Esophagus (tissue), 2 donors: ENCODE data around the gene ZNF223. TPM values are rescaled to one million over a fixed set of nuclear protein-coding genes. Genes with fewer than 3 reads are reported as not detected.
A peak's percentile ranks its signal among the peaks of the same experiment; 100 is the strongest.

Experiments used
- H3K27ac ChIP-seq, 2 donors: one replicate each; pipeline ENCODE4 v1.5.1; 2013; ENCODE audit warnings: low read depth in 2 of 2, mild to moderate bottlenecking in 2 of 2, inconsistent platforms in 1 of 2, low read length in 1 of 2, moderate library complexity in 1 of 2
- H3K27me3 ChIP-seq, 2 donors: one replicate each; pipeline ENCODE4 v1.6.1; 2013; ENCODE audit warnings: low read length in 2 of 2, control low read depth in 1 of 2, mild to moderate bottlenecking in 1 of 2; ENCODE audit not compliant: insufficient read depth in 2 of 2, control insufficient read depth in 1 of 2
- H3K36me3 ChIP-seq, 2 donors: one replicate each; pipeline ENCODE4 v1.6.1; 2013; ENCODE audit warnings: low read length in 1 of 2; ENCODE audit not compliant: control insufficient read depth in 2 of 2, insufficient read depth in 2 of 2
- H3K4me1 ChIP-seq, 2 donors: one replicate each; pipeline ENCODE4 v1.6.1; 2013; ENCODE audit warnings: low read length in 1 of 2; ENCODE audit not compliant: control insufficient read depth in 2 of 2, insufficient read depth in 2 of 2
- H3K4me3 ChIP-seq, 2 donors: one replicate each; pipeline ENCODE4 v1.5.1; 2013; ENCODE audit warnings: low read length in 2 of 2, mild to moderate bottlenecking in 2 of 2, low read depth in 1 of 2, moderate library complexity in 1 of 2
- H3K9me3 ChIP-seq, 2 donors: one replicate each; pipeline ENCODE4 v1.6.1; 2013; ENCODE audit warnings: mild to moderate bottlenecking in 2 of 2, low read depth in 1 of 2, low read length in 1 of 2, moderate library complexity in 1 of 2; ENCODE audit not compliant: control insufficient read depth in 2 of 2, insufficient read depth in 1 of 2
- WGBS, 2 donors: extraction: QIAGEN DNeasy Blood & Tissue Kit; methylation state at CpG; one replicate each; pipeline ENCODE4 v1.1.7; 2013; 5-methylcytosine and 5-hydroxymethylcytosine counted together
- polyA plus RNA-seq, 2 donors: library from polyadenylated mRNA; stranded (reverse); fragments of 200-250 nt; gene quantifications; one replicate each; pipeline ENCODE4 v1.2.3, GENCODE V29; 2013
- donor health status: healthy with polysubstance abuse.
- donor health status: Bipolar disorder and iron deficiency.

ZNF223 gene
- 1 to 10 TPM; 2.6 to 3.5 TPM for polyA plus RNA-seq

DNA sequence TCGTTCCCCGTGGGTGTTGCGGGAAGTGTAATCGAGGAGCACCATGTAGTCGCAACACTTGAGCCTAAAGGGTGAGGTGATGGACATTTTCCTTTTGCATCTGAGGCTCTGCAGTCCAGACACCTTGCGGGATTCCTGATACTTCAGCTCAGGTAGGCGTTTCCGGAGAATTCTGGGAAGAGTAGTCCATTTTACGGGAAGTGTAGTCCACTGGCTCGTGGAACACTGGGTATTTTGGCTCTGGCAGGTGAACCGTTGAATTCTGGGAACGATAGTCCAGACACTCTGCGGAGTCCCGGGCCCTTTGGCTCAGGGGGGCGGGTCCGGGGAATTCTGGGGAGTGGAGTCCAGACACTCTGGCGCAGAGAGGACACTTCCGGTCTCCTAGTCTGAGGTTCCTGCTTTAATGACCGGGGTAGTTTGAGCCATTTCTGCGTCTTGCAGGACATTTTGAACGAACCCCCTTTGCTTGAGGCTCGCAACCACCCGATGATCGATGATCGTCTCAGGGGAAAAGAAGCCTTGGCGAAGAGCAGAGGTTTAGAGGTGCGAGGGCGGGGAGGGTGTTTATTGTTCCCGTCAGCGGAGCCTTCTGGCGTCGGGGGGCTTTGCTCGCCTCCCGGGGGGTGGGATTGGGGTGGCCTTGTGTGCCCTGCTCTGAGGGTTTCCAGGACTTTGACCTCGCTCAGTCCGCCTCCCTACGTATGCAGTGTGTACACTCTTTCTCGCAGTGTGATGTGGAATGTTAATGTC is at the start of gene ZNF223:
Gene ZNF223, plus strand, starts transcription at position 387 of the 753 bp plus-strand sequence. CDS start 3,141 bp downstream, outside the sequence.
- Histone ChIP-seq H3K27me3 (no peaks in the 10 kb centered on the region), H3K27ac (peak within 1 kb of the TSS; percentile 28 to 79), H3K4me3 (peak within 1 kb of the TSS; percentile 68 to 79), H3K9me3 (peaks cover 2 to 4% of the 10 kb centered on the region in 2 donors), H3K36me3 (peaks cover 3 to 7% of the 10 kb centered on the region in 2 donors), H3K4me1 (no peaks in the 10 kb centered on the region)
- 1 to 2% methylated on average over 37 to 38 of the region's 38 CpGs for WGBS, 2 donors

DNA sequence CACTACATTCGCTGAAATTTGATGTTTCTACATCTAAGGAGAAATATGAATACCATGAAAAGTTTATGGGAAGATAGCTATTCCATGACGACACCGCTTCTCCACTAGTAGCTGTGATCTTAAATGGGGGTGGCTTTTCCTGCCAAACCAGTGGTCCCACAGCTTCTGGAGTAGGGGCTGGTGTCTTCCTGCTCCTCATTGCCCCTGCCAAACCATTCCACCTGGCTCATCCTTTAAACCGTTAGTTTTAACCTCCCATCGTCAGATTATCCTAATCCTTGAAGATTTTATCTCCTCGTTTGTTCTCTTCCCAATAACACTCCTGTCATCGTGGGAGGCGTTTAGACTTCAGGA is 49.6 kb upstream of the ZNF223 start:
- peak overlapping the region; percentile 92 to 97 for H3K4me3 ChIP-seq
- 15 to 16% methylated on average over 8 of the region's 8 CpGs for WGBS, 2 donors
- H3K27ac ChIP-seq = peak overlapping the region in 1 of 2 donors; percentile 66

GRCh38 chr19:44002566-44003460 is 49.0 kb upstream of the ZNF223 start, which contains the start of gene ZNF230:
ZNF230 (plus strand) TSS chr19:44002957; CDS start chr19:44007079, 4,122 bp downstream.
- peaks cover 5 to 7% of the 10 kb centered on the region in 2 donors for H3K36me3 ChIP-seq
- H3K4me3 ChIP-seq = peak within 1 kb of the TSS; percentile 92 to 97
- peaks cover 0 to 6% of the 10 kb centered on the region in 2 donors for H3K4me1 ChIP-seq
- H3K9me3 ChIP-seq = peaks cover under 1 to 8% of the 10 kb centered on the region in 2 donors
- H3K27me3 ChIP-seq = no peaks in the 10 kb centered on the region
- peak within 1 kb of the TSS; percentile 59 to 75 for H3K27ac ChIP-seq
- 1% methylated on average over 48 of the region's 48 CpGs for WGBS, 2 donors

More for the DNA sequence above, 49.6 kb upstream of the ZNF223 start:
- peaks cover 0 to under 1% of the 10 kb centered on the region in 2 donors for H3K36me3 ChIP-seq
- peaks cover 0 to 4% of the 10 kb centered on the region in 2 donors for H3K9me3 ChIP-seq
- H3K4me1 ChIP-seq = peaks cover 0 to 6% of the 10 kb centered on the region in 2 donors
- H3K27me3 ChIP-seq = no peaks in the 10 kb centered on the region

DNA sequence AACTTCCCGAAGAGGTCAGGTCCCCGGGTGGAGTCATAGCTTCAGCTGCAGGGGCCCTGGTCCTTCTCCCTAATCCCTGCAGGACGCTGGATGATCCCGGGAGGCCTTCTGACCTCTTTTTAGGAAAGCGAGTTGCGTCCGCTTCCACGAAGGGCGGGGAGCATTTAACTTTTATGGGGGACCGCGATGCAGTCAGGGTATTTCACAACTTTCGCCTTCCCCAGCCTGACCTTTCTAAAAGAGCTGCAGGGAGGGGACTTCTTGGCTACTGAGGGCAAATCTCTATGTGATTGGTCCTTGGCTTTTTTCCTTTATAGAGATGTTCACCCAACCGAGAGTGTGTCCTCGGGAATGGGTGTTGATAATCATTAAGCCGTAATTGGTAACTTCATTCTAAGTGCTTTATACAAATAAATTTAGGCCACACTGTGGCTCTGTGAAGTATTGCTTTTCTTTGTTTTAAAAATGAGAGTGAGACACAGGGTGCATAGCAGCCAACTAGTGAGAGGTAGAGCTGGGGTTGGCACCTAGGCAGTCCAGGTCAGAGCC is 48.3 kb upstream of the ZNF223 start:
- Histone ChIP-seq H3K4me3 (peak overlapping the region; percentile 92 to 97), H3K27ac (peak overlapping the region in 1 of 2 donors; percentile 6), H3K4me1 (peaks cover 0 to 6% of the 10 kb centered on the region in 2 donors), H3K36me3 (peaks cover 10 to 13% of the 10 kb centered on the region in 2 donors), H3K9me3 (peaks cover 2 to 8% of the 10 kb centered on the region in 2 donors), H3K27me3 (no peaks in the 10 kb centered on the region)
- 4% methylated on average over 15 of the region's 15 CpGs for WGBS, 2 donors

DNA sequence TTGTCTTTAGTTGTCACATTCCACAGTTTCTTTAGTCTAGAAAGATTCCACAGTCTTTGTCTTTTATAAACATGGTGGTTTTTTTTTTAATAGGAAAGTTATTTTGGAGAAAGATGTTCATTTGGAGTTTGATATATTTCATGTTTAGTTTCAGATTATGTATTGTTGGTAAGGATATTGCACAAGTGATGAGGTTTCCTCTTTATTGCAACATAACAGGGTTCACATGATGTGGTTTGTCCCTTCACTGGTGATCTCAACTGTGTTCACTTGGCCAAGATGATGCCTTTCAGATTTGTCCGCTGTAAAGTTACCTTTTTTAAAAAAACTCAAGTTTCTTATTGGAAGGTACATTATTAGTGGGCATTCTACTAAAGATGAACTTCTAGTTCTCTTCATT is 45.9 kb upstream of the ZNF223 start:
- H3K4me1 ChIP-seq = peaks cover 0 to 6% of the 10 kb centered on the region in 2 donors
- H3K36me3 ChIP-seq = peaks cover 30 to 35% of the 10 kb centered on the region in 2 donors
- H3K4me3 ChIP-seq = no peak overlapping the region
- no peak overlapping the region for H3K27ac ChIP-seq
- WGBS, 2 donors = 90 to 95% methylated on average over 1 of the region's 1 CpG
- no peaks in the 10 kb centered on the region for H3K27me3 ChIP-seq
- H3K9me3 ChIP-seq = peaks cover 8 to 25% of the 10 kb centered on the region in 2 donors

GRCh38 chr19:44007473-44007872 is 44.4 kb upstream of the ZNF223 start:
- no peak overlapping the region for H3K27ac ChIP-seq
- peaks cover 33 to 37% of the 10 kb centered on the region in 2 donors for H3K36me3 ChIP-seq
- 97 to 98% methylated on average over 6 of the region's 6 CpGs for WGBS, 2 donors
- no peak overlapping the region for H3K4me3 ChIP-seq
- H3K27me3 ChIP-seq = no peaks in the 10 kb centered on the region
- peaks cover 13 to 28% of the 10 kb centered on the region in 2 donors for H3K9me3 ChIP-seq
- peaks cover 0 to 6% of the 10 kb centered on the region in 2 donors for H3K4me1 ChIP-seq

DNA sequence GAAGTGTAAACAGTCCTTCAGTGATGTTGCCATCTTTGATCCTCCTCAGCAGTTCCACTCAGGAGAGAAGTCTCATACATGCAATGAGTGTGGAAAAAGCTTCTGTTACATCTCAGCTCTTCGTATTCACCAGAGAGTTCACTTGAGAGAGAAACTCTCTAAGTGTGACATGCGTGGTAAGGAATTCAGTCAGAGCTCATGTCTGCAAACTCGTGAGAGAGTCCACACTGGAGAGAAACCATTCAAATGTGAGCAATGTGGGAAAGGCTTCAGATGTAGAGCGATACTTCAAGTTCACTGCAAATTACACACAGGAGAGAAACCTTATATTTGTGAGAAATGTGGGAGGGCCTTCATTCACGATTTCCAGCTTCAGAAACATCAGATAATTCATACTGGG is 41.4 kb upstream of the ZNF223 start:
- peak overlapping the region in 1 of 2 donors; percentile 15 for H3K4me3 ChIP-seq
- no peak overlapping the region for H3K27ac ChIP-seq
- peaks cover 15 to 33% of the 10 kb centered on the region in 2 donors for H3K9me3 ChIP-seq
- H3K27me3 ChIP-seq = no peaks in the 10 kb centered on the region
- WGBS, 2 donors = 97 to 98% methylated on average over 5 of the region's 5 CpGs
- H3K36me3 ChIP-seq = peaks cover 33 to 37% of the 10 kb centered on the region in 2 donors
- no peaks in the 10 kb centered on the region for H3K4me1 ChIP-seq

- Histone ChIP-seq H3K9me3 (peaks cover under 1 to 3% of the 10 kb centered on the region in 2 donors), H3K4me1 (no peaks in the 10 kb centered on the region), H3K27ac (no peak overlapping the region), H3K4me3 (no peak overlapping the region), H3K27me3 (no peaks in the 10 kb centered on the region), H3K36me3 (no peaks in the 10 kb centered on the region)
- 35 to 41% methylated on average over 2 of the region's 2 CpGs for WGBS, 2 donors
Observed at GRCh38 chr19:44019498-44019897, 32.3 kb upstream of the ZNF223 start.

GRCh38 chr19:44021221-44021620 is 30.6 kb upstream of the ZNF223 start:
- peaks cover 2 to 3% of the 10 kb centered on the region in 2 donors for H3K4me1 ChIP-seq
- H3K27ac ChIP-seq = no peak overlapping the region
- H3K36me3 ChIP-seq = no peaks in the 10 kb centered on the region
- no peak overlapping the region for H3K4me3 ChIP-seq
- no peaks in the 10 kb centered on the region for H3K27me3 ChIP-seq
- peaks cover 0 to 3% of the 10 kb centered on the region in 2 donors for H3K9me3 ChIP-seq
